Suprapubic skin (tissue), 4 donors: ENCODE measurements around the gene SPECC1L.
"Not testable (repeated sequence)": the region's sequence is repeated elsewhere in the genome, so short reads cannot be mapped to it uniquely, and the experiment has no call there.

Source experiments
- CTCF ChIP-seq, 2 donors: fragments of 200-600 bp in 1 of 2; fragments of 450-650 bp in 1 of 2; sonication (generic) in 1 of 2; IDR thresholded peaks; one replicate each; pipeline ENCODE4 v1.5.1; 2016 to 2019; ENCODE audit warnings: antibody characterized with exemption in 2 of 2, mild to moderate bottlenecking in 1 of 2, moderate library complexity in 1 of 2
- EP300 ChIP-seq: sonication (generic); formaldehyde crosslinking; IDR thresholded peaks from one replicate; pipeline ENCODE4 v1.6.1; 2017; ENCODE audit warnings: antibody characterized with exemption
- POLR2AphosphoS5 ChIP-seq, 3 donors: sonication (generic); formaldehyde crosslinking; IDR thresholded peaks; one replicate each; pipeline ENCODE4 v1.6.1; 2017; ENCODE audit warnings: antibody characterized with exemption in 3 of 3

- not testable (repeated sequence) for TF ChIP-seq CTCF (IDR thresholded peaks at IDR 0.05); POLR2AphosphoS5 (IDR thresholded peaks at IDR 0.05); EP300
Observed at GRCh38 chr22:24256736-24257135, 13.9 kb upstream of the SPECC1L start.
